CD4-positive, alpha-beta T cell (primary cell): Measurements from ENCODE around the gene POLQ. TPM values are rescaled to one million over a fixed set of nuclear protein-coding genes. Genes with fewer than 3 reads are reported as not detected.

Source experiments
- ATAC-seq: fragments of 200-7000 bp; cut with Tn5 transposase; one replicate; pipeline ENCODE4 v1.10.0; 2022; ENCODE audit warnings: mild to moderate bottlenecking; ENCODE audit not compliant: poor library complexity
- CTCF ChIA-PET: fragments of 350-600 bp; sonication (Branson Sonifier 250); formaldehyde crosslinking; loops from one replicate; lab custom pipeline; 2021; ENCODE audit warnings: antibody characterized with exemption, inconsistent platforms; lab: Charles Lee
- POLR2A ChIA-PET: fragments of 350-600 bp; sonication (Branson Sonifier 250); formaldehyde crosslinking; loops from one replicate; lab custom pipeline; 2021; ENCODE audit warnings: antibody characterized with exemption, inconsistent platforms; lab: Charles Lee
- DNase-seq, 14 experiments: peaks; one replicate each; pipeline ENCODE4 v3.0.0-alpha.2; 2013 to 2020; ENCODE audit warnings: mixed read lengths in 2 of 14
- H3K27ac ChIP-seq, 2 donors: one replicate each; pipeline versions ENCODE4 v1.5.1 to v1.7.0; 2013; ENCODE audit warnings: low read length in 2 of 2, low read depth in 1 of 2, mild to moderate bottlenecking in 1 of 2
- H3K27me3 ChIP-seq, 2 experiments: 1 replicate in 1 of 2; 2 replicates in 1 of 2; pipeline versions ENCODE4 v1.6.1 to v1.7.0; 2013; ENCODE audit warnings: low read length in 2 of 2, control low read depth in 1 of 2, mild to moderate bottlenecking in 1 of 2, moderate library complexity in 1 of 2; ENCODE audit not compliant: insufficient read depth in 2 of 2, control insufficient read depth in 1 of 2
- H3K36me3 ChIP-seq: one replicate; pipeline ENCODE4 v1.6.1; 2013; ENCODE audit warnings: low read length, control low read depth; ENCODE audit not compliant: insufficient read depth
- H3K4me1 ChIP-seq: one replicate; pipeline ENCODE4 v1.6.1; 2013; ENCODE audit warnings: low read length, control low read depth; ENCODE audit not compliant: insufficient read depth
- H3K4me3 ChIP-seq: one replicate; pipeline ENCODE4 v1.5.1; 2013; ENCODE audit warnings: mild to moderate bottlenecking, low read length, moderate library complexity
- H3K9me3 ChIP-seq, 2 experiments: 1 replicate in 1 of 2; 2 replicates in 1 of 2; pipeline versions ENCODE4 v1.6.1 to v1.7.0; 2013; ENCODE audit warnings: low read length in 2 of 2, mild to moderate bottlenecking in 2 of 2, control low read depth in 1 of 2, moderate library complexity in 1 of 2; ENCODE audit not compliant: control insufficient read depth in 1 of 2, insufficient read depth in 1 of 2
- H3K27ac Mint-ChIP-seq: one replicate; pipeline ENCODE4 v1.8.0; 2020; ENCODE audit warnings: mixed read lengths
- H3K27me3 Mint-ChIP-seq: one replicate; pipeline ENCODE4 v1.8.0; 2021; ENCODE audit warnings: mixed read lengths
- H3K36me3 Mint-ChIP-seq: one replicate; pipeline ENCODE4 v1.8.0; 2021; ENCODE audit warnings: low read depth, mixed read lengths
- H3K4me1 Mint-ChIP-seq: one replicate; pipeline ENCODE4 v1.8.0; 2021; ENCODE audit warnings: low read depth, mixed read lengths
- H3K4me3 Mint-ChIP-seq: one replicate; pipeline ENCODE4 v1.8.0; 2020; ENCODE audit warnings: mild to moderate bottlenecking, mixed read lengths
- H3K9me3 Mint-ChIP-seq: one replicate; pipeline ENCODE4 v1.8.0; 2020; ENCODE audit warnings: mixed read lengths
- intact Hi-C, 2 experiments: fragments of 100-400 bp; cut with DNase I in 1 of 2; cut with micrococcal nuclease in 1 of 2; formaldehyde crosslinking; loops; one replicate each; pipeline versions ENCODE4 v1.15.1 to v1.9.0; 2023 to 2025; cut with DNase I, micrococcal nuclease
- total RNA-seq, 174 experiments: library from RNA in 2 of 174; stranded (reverse) in 2 of 174; gene quantifications; one replicate each; pipeline ENCODE4 v1.2.3 and lab custom pipeline; 2021 to 2026
- TF ChIP-seq, protein P1 (sequence below): fragments of 200-600 bp; IDR thresholded peaks from one replicate; pipeline ENCODE4 v1.8.0; 2022; ENCODE audit warnings: antibody characterized with exemption, mild to moderate bottlenecking

The POLQ gene
- total RNA-seq, 2 experiments from 2014 or later = 0.17 to 0.30 TPM

DNA sequence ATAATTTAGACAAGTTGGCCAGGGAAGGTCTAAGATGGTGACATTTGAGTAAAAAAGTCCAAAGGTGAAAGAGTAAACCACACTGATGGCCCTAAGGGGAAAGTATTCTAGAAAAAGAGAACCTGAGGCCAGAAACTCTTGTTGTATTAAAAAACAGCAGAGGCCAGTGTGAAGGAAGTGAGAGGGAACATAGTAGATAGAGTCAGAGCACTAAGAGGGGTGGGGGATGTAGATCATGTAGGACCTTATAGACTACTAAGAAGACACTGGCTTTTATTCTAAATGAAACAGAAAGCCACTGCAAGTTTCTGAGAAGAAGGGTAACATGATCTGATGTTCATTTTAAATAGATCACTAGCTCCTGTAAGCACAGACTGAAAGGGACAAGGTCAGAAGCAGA lies 14.5 kb downstream of the POLQ start:
- H3K4me3 Mint-ChIP-seq = no peak overlapping the region
- H3K27ac Mint-ChIP-seq = no peak overlapping the region
- CTCF ChIA-PET = no interaction called here
- H3K4me1 Mint-ChIP-seq = no peaks in the 10 kb centered on the region
- Histone ChIP-seq H3K4me1 (no peaks in the 10 kb centered on the region), H3K9me3 (no peaks in the 10 kb centered on the region), H3K27ac (no peak overlapping the region), H3K27me3 (no peaks in the 10 kb centered on the region), H3K36me3 (no peaks in the 10 kb centered on the region), H3K4me3 (no peak overlapping the region)
- POLR2A ChIA-PET = no interaction called here
- no peaks in the 10 kb centered on the region for H3K36me3 Mint-ChIP-seq
- H3K9me3 Mint-ChIP-seq = no peaks in the 10 kb centered on the region
- intact Hi-C loops = no loop called here
- TF ChIP-seq, protein P1, sequence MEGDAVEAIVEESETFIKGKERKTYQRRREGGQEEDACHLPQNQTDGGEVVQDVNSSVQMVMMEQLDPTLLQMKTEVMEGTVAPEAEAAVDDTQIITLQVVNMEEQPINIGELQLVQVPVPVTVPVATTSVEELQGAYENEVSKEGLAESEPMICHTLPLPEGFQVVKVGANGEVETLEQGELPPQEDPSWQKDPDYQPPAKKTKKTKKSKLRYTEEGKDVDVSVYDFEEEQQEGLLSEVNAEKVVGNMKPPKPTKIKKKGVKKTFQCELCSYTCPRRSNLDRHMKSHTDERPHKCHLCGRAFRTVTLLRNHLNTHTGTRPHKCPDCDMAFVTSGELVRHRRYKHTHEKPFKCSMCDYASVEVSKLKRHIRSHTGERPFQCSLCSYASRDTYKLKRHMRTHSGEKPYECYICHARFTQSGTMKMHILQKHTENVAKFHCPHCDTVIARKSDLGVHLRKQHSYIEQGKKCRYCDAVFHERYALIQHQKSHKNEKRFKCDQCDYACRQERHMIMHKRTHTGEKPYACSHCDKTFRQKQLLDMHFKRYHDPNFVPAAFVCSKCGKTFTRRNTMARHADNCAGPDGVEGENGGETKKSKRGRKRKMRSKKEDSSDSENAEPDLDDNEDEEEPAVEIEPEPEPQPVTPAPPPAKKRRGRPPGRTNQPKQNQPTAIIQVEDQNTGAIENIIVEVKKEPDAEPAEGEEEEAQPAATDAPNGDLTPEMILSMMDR = no peak
- ATAC-seq (no peak), DNase-seq (no peak)
- no peaks in the 10 kb centered on the region for H3K27me3 Mint-ChIP-seq

- no peak for ATAC-seq
- H3K36me3 ChIP-seq = no peaks in the 10 kb centered on the region
- no peaks in the 10 kb centered on the region for H3K4me1 ChIP-seq
- Mint-ChIP-seq H3K4me3 (no peak overlapping the region), H3K27me3 (no peaks in the 10 kb centered on the region), H3K9me3 (no peaks in the 10 kb centered on the region), H3K36me3 (no peaks in the 10 kb centered on the region), H3K27ac (no peak overlapping the region), H3K4me1 (no peaks in the 10 kb centered on the region)
- ChIA-PET CTCF (no interaction called here), POLR2A (no interaction called here)
- H3K9me3 ChIP-seq = no peaks in the 10 kb centered on the region
- H3K27me3 ChIP-seq = no peaks in the 10 kb centered on the region
- no peak for DNase-seq
- H3K4me3 ChIP-seq = no peak overlapping the region
- no peak overlapping the region for H3K27ac ChIP-seq
- TF ChIP-seq, protein P1 = no peak
- intact Hi-C loops = no loop called here
Measured at GRCh38 chr3:121529308-121529707, 16.5 kb downstream of the POLQ start.

- H3K9me3 Mint-ChIP-seq = peaks cover 3% of the 10 kb centered on the region
- intact Hi-C loops = no loop called here
- H3K27me3 ChIP-seq = no peaks in the 10 kb centered on the region
- H3K4me1 ChIP-seq = no peaks in the 10 kb centered on the region
- H3K36me3 ChIP-seq = no peaks in the 10 kb centered on the region
- no peaks in the 10 kb centered on the region for H3K4me1 Mint-ChIP-seq
- TF ChIP-seq, protein P1 = no peak
- H3K27ac ChIP-seq = no peak overlapping the region
- DNase-seq = no peak
- POLR2A ChIA-PET = no interaction called here
- H3K4me3 Mint-ChIP-seq = no peak overlapping the region
- H3K27ac Mint-ChIP-seq = no peak overlapping the region
- no peak for ATAC-seq
- peaks cover 5% of the 10 kb centered on the region for H3K36me3 Mint-ChIP-seq
- no peak overlapping the region for H3K4me3 ChIP-seq
- no peaks in the 10 kb centered on the region for H3K27me3 Mint-ChIP-seq
- peaks cover under 1 to 11% of the 10 kb centered on the region in 2 experiments for H3K9me3 ChIP-seq
- CTCF ChIA-PET = no interaction called here
Measured at GRCh38 chr3:121520510-121520909, 25.3 kb downstream of the POLQ start.
